Endothelial cell of umbilical vein (primary cell): Measurements from ENCODE around the gene GJD2. TPM values are rescaled to one million over a fixed set of nuclear protein-coding genes. Genes with fewer than 3 reads are reported as not detected.

Source experiments
- BruUV-seq: library from RNA; stranded (reverse); fragments of 400-500 nt; replicated peaks from 2 replicates; lab custom pipeline; 2021; lab: Mats Ljungman, UMichigan
- CTCF ChIA-PET: fragments of 300-600, 350-600 bp; sonication (Branson Sonifier 250); formaldehyde crosslinking; loops from one replicate; lab custom pipeline; 2021; ENCODE audit warnings: antibody characterized with exemption, inconsistent platforms; lab: Charles Lee
- POLR2A ChIA-PET: fragments of 300-600, 350-600 bp; sonication (Branson Sonifier 250); formaldehyde crosslinking; loops from one replicate; lab custom pipeline; 2021; ENCODE audit warnings: antibody characterized with exemption, inconsistent platforms; lab: Charles Lee
- DNase-seq: peaks from one replicate; pipeline ENCODE4 v3.0.0-alpha.2; 2011; ENCODE audit warnings: low read depth, low spot score
- FAIRE-seq: peaks from 2 replicates; lab custom pipeline; 2011; peaks lifted over from hg19 to GRCh38; lab: Jason Lieb, UNC
- H2AFZ ChIP-seq: 2 replicates; pipeline ENCODE4 v1.6.0; 2012; ENCODE audit warnings: low read depth, low read length, control low read depth, inconsistent platforms
- H3K27ac ChIP-seq: 2 replicates; pipeline ENCODE4 v1.5.1; 2011; ENCODE audit warnings: low read depth, mild to moderate bottlenecking, control low read depth, low read length, moderate library complexity; ENCODE audit not compliant: insufficient read depth
- H3K27me3 ChIP-seq, 2 experiments: 2 replicates each; pipeline versions ENCODE4 v1.6.0 to v1.6.1; 2011; ENCODE audit warnings: low read length in 2 of 2, mixed read lengths in 1 of 2; ENCODE audit not compliant: control insufficient read depth in 2 of 2, insufficient read depth in 2 of 2
- H3K36me3 ChIP-seq, 2 experiments: 2 replicates in 1 of 2; 3 replicates in 1 of 2; pipeline ENCODE4 v1.5.1; 2011; ENCODE audit warnings: low read length in 2 of 2, mild to moderate bottlenecking in 1 of 2, moderate library complexity in 1 of 2; ENCODE audit not compliant: control insufficient read depth in 2 of 2, insufficient read depth in 2 of 2; ENCODE audit errors: extremely low read depth in 1 of 2
- H3K4me1 ChIP-seq: 3 replicates; pipeline ENCODE4 v1.5.1; 2011; ENCODE audit warnings: mild to moderate bottlenecking, low read length; ENCODE audit not compliant: control insufficient read depth, insufficient read depth; ENCODE audit errors: extremely low read depth
- H3K4me2 ChIP-seq: 2 replicates; pipeline ENCODE4 v1.6.1; 2011; ENCODE audit warnings: low read length, control low read depth, mixed read lengths; ENCODE audit not compliant: insufficient read depth
- H3K4me3 ChIP-seq, 3 experiments: fragments of 200-600 bp in 1 of 3; sonication (generic), shearing (Covaris generic) in 1 of 3; replicated peaks in 1 of 3; 2 replicates each; pipeline ENCODE4 v1.5.1; 2011 to 2016; ENCODE audit warnings: control low read depth in 3 of 3, low read length in 3 of 3, mild to moderate bottlenecking in 2 of 3, inconsistent platforms in 1 of 3, low read depth in 1 of 3, moderate library complexity in 1 of 3; ENCODE audit not compliant: insufficient read depth in 1 of 3
- H3K79me2 ChIP-seq: 2 replicates; pipeline ENCODE4 v1.6.0; 2012; ENCODE audit warnings: low read length, inconsistent platforms; ENCODE audit not compliant: control insufficient read depth, insufficient read depth
- H3K9ac ChIP-seq: replicated peaks from 2 replicates; pipeline ENCODE3; 2011; ENCODE audit warnings: low read length, control low read depth; ENCODE audit not compliant: insufficient read depth; ENCODE audit errors: extremely low read depth
- H3K9me1 ChIP-seq: replicated peaks from 3 replicates; pipeline ENCODE4 v1.6.0; 2011; ENCODE audit warnings: mild to moderate bottlenecking, low read length; ENCODE audit not compliant: control insufficient read depth, insufficient read depth; ENCODE audit errors: extremely low read depth
- H3K9me3 ChIP-seq: replicated peaks from 2 replicates; pipeline ENCODE4 v1.5.1; 2012; ENCODE audit warnings: low read length, inconsistent platforms; ENCODE audit not compliant: control insufficient read depth, insufficient read depth
- H4K20me1 ChIP-seq: replicated peaks from 2 replicates; pipeline ENCODE3; 2011; ENCODE audit warnings: mild to moderate bottlenecking, low read length; ENCODE audit not compliant: control insufficient read depth, insufficient read depth; ENCODE audit errors: extremely low read depth
- CTCF ChIP-seq, 2 donors: IDR thresholded peaks; 1 replicate in 1 of 2; 2 replicates in 1 of 2; pipeline ENCODE4 v1.5.1; 2011; ENCODE audit warnings: low read length in 2 of 2, mild to moderate bottlenecking in 2 of 2, moderate library complexity in 2 of 2, control low read depth in 1 of 2, inconsistent platforms in 1 of 2, low read depth in 1 of 2; ENCODE audit not compliant: insufficient read depth in 1 of 2; ENCODE audit errors: extremely low read depth in 1 of 2
- EZH2 ChIP-seq: IDR thresholded peaks from 2 replicates; pipeline ENCODE4 v1.6.1; 2012; ENCODE audit warnings: borderline replicate concordance, low read depth, mild to moderate bottlenecking, moderate library complexity, low read length, inconsistent platforms; ENCODE audit not compliant: severe bottlenecking
- FOS ChIP-seq: IDR thresholded peaks from 2 replicates; pipeline ENCODE4 v1.6.1; 2011; ENCODE audit warnings: mild to moderate bottlenecking, low read length, moderate library complexity, borderline replicate concordance; ENCODE audit not compliant: insufficient read depth
- GATA2 ChIP-seq: IDR thresholded peaks from 2 replicates; pipeline ENCODE4 v1.7.0; 2011; ENCODE audit warnings: low read depth, mild to moderate bottlenecking, moderate library complexity, mixed read lengths, low read length; ENCODE audit not compliant: insufficient read length, insufficient read depth
- JUN ChIP-seq: IDR thresholded peaks from 2 replicates; pipeline ENCODE4 v1.6.1; 2011; ENCODE audit warnings: borderline replicate concordance, low read depth; ENCODE audit not compliant: insufficient read length, insufficient read depth
- MAX ChIP-seq: IDR thresholded peaks from 2 replicates; pipeline ENCODE4 v1.6.1; 2011; ENCODE audit not compliant: insufficient read depth, insufficient read length
- MYC ChIP-seq: IDR thresholded peaks from one replicate; pipeline ENCODE4 v1.6.1; 2011; ENCODE audit warnings: mild to moderate bottlenecking, low read depth, low read length
- POLR2A ChIP-seq: IDR thresholded peaks from 2 replicates; pipeline ENCODE4 v1.6.1; 2012; ENCODE audit warnings: low read depth, mild to moderate bottlenecking, control low read depth, low read length
- POLR2AphosphoS5 ChIP-seq: IDR thresholded peaks from 2 replicates; pipeline ENCODE4 v1.6.1; 2012; ENCODE audit warnings: low read depth, mild to moderate bottlenecking, control low read depth, low read length, moderate library complexity; ENCODE audit not compliant: insufficient read depth
- dilution Hi-C: fragments of 300-500 bp; cut with MboI; formaldehyde crosslinking; loops from one replicate; pipeline ENCODE4 v1.15.0; 2019; ENCODE audit warnings: low sequenced_read_pairs; ENCODE audit not compliant: extremely low pct_ligation_motif_present
- intact Hi-C: fragments of 100-400 bp; cut with micrococcal nuclease; formaldehyde crosslinking; loops from one replicate; pipeline ENCODE4 v1.10.0; 2022
- polyA plus RNA-seq, 4 experiments: library from polyadenylated mRNA; depleted of rRNA in 3 of 4; stranded (reverse) in 3 of 4; unstranded in 1 of 4; fragments of >200 nt; gene quantifications; 2 replicates each; pipeline versions ENCODE4 v1.2.1 to v1.2.3, GENCODE V29; 2011 to 2012; ENCODE audit warnings: missing spikeins in 1 of 4
- total RNA-seq: library from RNA; stranded (reverse); gene quantifications from 2 replicates; pipeline ENCODE4 v1.2.3, GENCODE V29; 2021

GJD2 gene
- total and polyA plus RNA-seq, 2 donors (not counting 3 experiments of a cell fraction or from before 2014, with no cell fraction given): not detected

GRCh38 chr15:34796847-34797435 lies 42.1 kb upstream of the GJD2 start:
- peaks cover 27 to 33% of the 10 kb centered on the region in 2 experiments for H3K27me3 ChIP-seq
- H3K4me2 ChIP-seq: no peak overlapping the region
- no peaks in the 10 kb centered on the region for H3K9me1 ChIP-seq
- H3K9me3 ChIP-seq: no peaks in the 10 kb centered on the region
- H2AFZ ChIP-seq: no peak overlapping the region
- peaks cover 3% of the 10 kb centered on the region for H3K4me1 ChIP-seq
- no peaks in the 10 kb centered on the region for H4K20me1 ChIP-seq
- FAIRE-seq (no peak), DNase-seq (no peak)
- no peaks in the 10 kb centered on the region for H3K36me3 ChIP-seq
- POLR2A ChIA-PET: no interaction called here
- H3K9ac ChIP-seq: no peak overlapping the region
- no TSS peak for BruUV-seq
- no peak overlapping the region for H3K27ac ChIP-seq
- intact Hi-C loops (no loop called here), dilution Hi-C loops (no loop called here)
- H3K79me2 ChIP-seq: no peaks in the 10 kb centered on the region
- TF ChIP-seq CTCF (IDR thresholded peaks at IDR 0.05; ENCODE audit: extremely low read depth in 1 of 2, insufficient read depth in 1 of 2, low read depth in 1 of 2, low read length in 2 of 2) (no peak), FOS (no peak), JUN (no peak), MAX (no peak), GATA2 (no peak), MYC (no peak), EZH2 (no peak), POLR2A (no peak), POLR2AphosphoS5 (no peak)
- CTCF ChIA-PET: no interaction called here
- no peak overlapping the region for H3K4me3 ChIP-seq
